GM18505 (cell line): ENCODE data around the gene WFIKKN1.
A peak's percentile ranks its signal among the peaks of the same experiment; 100 is the strongest.

Source experiments
- ATAC-seq: cut with Tn5 transposase; IDR thresholded peaks from one replicate; pipeline ENCODE4 v1.9.1; 2021; ENCODE audit not compliant: unreplicated experiment
- POLR2A ChIP-seq: IDR thresholded peaks from 4 replicates; pipeline ENCODE4 v1.6.1; 2011; ENCODE audit warnings: borderline replicate concordance; ENCODE audit not compliant: insufficient read depth, insufficient read length; ENCODE audit errors: extremely low read depth

The WFIKKN1 gene

DNA sequence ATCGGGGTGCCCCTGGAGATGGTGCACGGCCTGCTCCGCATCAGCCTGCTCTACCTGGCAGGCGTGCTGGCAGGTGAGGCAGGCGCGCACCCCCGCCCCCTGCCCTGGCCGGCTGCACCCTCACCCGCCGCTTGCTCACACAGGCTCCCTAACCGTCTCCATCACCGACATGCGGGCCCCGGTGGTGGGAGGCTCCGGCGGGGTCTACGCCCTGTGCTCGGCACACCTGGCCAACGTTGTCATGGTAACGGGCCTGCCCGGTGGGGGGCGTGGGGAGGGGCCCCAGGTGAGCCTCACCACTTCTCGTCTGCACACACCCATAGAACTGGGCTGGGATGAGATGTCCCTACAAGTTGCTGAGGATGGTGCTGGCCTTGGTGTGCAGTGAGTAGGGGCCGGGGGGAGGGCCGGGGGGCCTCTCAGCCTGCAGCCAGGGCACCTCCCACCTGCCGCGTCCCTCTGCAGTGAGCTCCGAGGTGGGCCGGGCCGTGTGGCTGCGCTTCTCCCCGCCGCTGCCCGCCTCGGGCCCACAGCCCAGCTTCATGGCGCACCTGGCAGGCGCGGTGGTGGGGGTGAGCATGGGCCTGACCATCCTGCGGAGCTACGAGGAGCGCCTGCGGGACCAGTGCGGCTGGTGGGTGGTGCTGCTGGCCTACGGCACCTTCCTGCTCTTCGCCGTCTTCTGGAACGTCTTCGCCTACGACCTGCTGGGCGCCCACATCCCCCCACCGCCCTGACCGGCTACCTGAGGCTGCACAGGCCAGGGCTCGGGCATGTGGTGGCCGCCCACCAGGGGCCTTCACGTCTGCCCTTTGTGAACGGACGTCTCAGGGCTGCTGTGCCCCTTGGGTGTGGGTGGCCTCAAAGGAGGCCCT is 46.8 kb downstream of the WFIKKN1 start:
- TF ChIP-seq POLR2A = no peak
- no peak for ATAC-seq

GRCh38 chr16:678209-678857 is 47.5 kb downstream of the WFIKKN1 start:
- no peak for ATAC-seq

DNA sequence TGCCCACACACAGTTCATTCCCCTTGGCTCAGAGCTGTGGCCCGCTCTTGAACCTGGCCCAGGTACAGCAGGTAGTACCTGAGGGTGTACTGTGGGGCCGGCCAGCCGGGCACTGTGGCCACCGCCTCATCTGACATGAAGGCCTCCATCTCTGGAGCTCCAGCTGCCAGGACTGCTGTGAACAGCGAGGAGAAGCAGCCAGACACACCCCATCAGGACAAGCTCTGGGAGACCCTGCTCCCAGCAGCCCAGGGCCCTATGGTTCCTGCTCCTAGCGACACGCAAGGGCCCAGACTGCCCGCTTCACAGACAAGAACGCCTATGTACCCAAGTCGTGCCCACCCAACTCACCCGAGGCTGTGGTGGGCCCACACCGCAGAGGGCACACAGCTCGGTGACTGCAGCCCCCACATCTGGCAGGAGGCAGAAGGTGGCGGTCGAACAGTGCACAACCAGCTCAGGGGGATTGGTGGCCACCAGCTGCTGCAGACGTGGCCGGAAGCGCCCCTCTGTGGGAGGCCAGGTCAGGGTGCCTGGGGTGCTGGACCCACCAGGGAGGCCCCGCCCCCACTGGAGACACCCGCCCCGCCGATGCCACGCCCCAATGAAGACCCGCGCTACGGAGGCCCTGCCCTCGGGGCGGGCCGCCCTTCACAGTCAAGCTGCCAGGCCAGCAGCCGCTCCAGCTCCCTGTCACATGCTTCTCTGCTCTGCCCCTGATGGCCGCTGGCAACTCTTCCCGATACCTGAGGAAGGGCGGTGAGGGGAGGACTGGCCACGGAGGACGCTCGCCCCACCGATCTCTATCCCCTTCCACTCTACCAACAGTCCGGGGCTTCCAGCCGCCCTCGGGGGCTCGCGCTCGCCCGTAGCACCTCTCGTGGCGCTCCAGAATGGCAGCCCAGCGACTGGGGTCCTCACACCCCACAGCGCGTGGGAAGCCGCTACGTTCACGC is 48.4 kb downstream of the WFIKKN1 start:
- no peak for TF ChIP-seq POLR2A
- no peak for ATAC-seq

More at GRCh38 chr16:678209-678857, 47.5 kb downstream of the WFIKKN1 start:
- no peak for TF ChIP-seq POLR2A

GRCh38 chr16:679814-680624 is 49.2 kb downstream of the WFIKKN1 start, which contains the start of gene STUB1:
STUB1 (plus strand) TSS chr16:680410; CDS start chr16:680526, 116 bp downstream.
- TF ChIP-seq POLR2A = peak; percentile 86
- ATAC-seq = peak; percentile 37

DNA sequence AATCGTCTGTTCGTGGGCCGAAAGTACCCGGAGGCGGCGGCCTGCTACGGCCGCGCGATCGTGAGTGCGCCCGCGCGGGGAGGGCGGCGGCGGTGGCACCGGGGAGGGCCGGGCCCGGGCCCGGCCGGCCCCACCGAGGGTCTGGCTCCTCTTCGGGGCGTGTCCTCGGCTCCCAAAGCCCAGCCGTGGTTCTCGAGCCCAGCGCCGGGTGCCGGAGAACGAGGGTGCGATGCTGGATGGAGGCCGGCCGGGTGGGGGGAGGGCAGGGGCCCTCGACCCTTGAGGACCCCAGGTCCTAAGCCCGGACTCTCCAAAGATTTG is 49.8 kb downstream of the WFIKKN1 start:
- peak; percentile 0 for ATAC-seq
- no peak for TF ChIP-seq POLR2A

GRCh38 chr16:680967-681745 is 50.4 kb downstream of the WFIKKN1 start:
- TF ChIP-seq POLR2A = no peak
- no peak for ATAC-seq

GRCh38 chr16:681746-682427 is 51.1 kb downstream of the WFIKKN1 start:
- ATAC-seq = no peak
- no peak for TF ChIP-seq POLR2A

- ATAC-seq = no peak
- no peak for TF ChIP-seq POLR2A
Observed at GRCh38 chr16:682493-683395, 52.0 kb downstream of the WFIKKN1 start.

DNA sequence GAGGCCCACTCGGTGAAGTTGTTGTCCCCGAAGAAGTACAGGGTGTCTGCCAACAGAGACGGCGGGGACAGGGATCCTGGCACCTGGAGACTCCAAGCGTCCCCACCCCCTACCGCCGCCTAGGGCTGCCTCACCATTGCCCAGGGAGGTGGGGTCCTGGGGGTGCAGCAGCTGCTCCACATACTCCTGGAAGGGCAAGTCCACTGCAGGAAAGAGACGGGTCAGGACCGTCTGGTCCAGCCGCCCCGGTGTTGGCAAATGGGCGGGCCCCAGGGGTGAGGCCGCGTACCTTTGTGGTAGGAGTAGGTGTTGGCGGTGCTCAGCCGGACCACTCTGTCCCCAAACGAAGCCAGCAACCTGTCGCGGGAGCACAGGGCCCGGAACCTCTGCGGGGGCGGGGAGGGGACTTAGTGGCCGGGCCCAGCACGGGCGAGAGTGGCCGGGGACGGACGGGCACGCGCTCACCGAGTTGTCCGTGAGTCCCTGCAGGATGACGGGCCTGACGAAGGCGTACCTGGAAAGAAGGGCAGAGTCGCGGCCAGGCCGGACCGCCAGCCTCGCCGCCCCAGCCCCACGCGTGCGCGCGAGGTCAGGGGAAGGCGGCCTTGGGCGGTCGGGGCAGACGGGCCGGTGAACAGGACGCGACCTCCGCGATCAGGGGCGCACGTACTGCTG is 52.7 kb downstream of the WFIKKN1 start:
- peak; percentile 30 for TF ChIP-seq POLR2A
- ATAC-seq = no peak
